ENCODE measurements around the gene GTPBP3. TPM values are rescaled to one million over a fixed set of nuclear protein-coding genes. Genes with fewer than 3 reads are reported as not detected.

The GTPBP3 gene
- total and polyA plus RNA-seq, 10 donors: 13.0 to 44.1 (median 24.6) TPM

- 0 to 1% (median 0%) methylated on average over 35 to 55 of the region's 55 CpGs for WGBS, 5 donors
- intact Hi-C loops (cut with DNase I; ENCODE audit: low total_unique reads): no loop called here
Measured at GRCh38 chr19:17305517-17306284, 31.7 kb upstream of the GTPBP3 start, which contains the start of gene MRPL34. Gene MRPL34, plus strand, starts transcription at chr19:17305872. Its CDS starts 21 bp downstream, at chr19:17305893.

GRCh38 chr19:17306285-17306714 lies 31.1 kb upstream of the GTPBP3 start:
- intact Hi-C loops (cut with DNase I; ENCODE audit: low total_unique reads): no loop called here
- peaks cover 0 to 5% (median under 1%) of the 10 kb centered on the region in 6 donors for H3K36me3 ChIP-seq
- H3K27ac ChIP-seq: peak overlapping the region; percentile 66 to 97 (median 92)
- no peaks in the 10 kb centered on the region for H3K27me3 ChIP-seq (replicated peaks in 1 of 7)
- no peak for DNase-seq
- TF ChIP-seq CTCF (IDR thresholded peaks at IDR 0.05 in 8 of 11, conservative IDR thresholded peaks at IDR 0.05 in 3 of 11) (no peak), POLR2A (IDR thresholded peaks at IDR 0.05) (no peak), POLR2AphosphoS5 (IDR thresholded peaks at IDR 0.05) (no peak)
- H3K4me1 ChIP-seq: peaks cover 42 to 90% (median 72%) of the 10 kb centered on the region in 6 donors
- WGBS, 5 donors: 9 to 32% (median 10%) methylated on average over 6 to 28 of the region's 28 CpGs
- peak overlapping the region; percentile 48 to 88 (median 74) for H3K4me3 ChIP-seq
- H3K9me3 ChIP-seq: no peaks in the 10 kb centered on the region

More at GRCh38 chr19:17305517-17306284, 31.7 kb upstream of the GTPBP3 start, which contains the start of gene MRPL34:
- H3K9me3 ChIP-seq: no peaks in the 10 kb centered on the region
- TF ChIP-seq CTCF (IDR thresholded peaks at IDR 0.05 in 8 of 11, conservative IDR thresholded peaks at IDR 0.05 in 3 of 11): peak; percentile 85 to 97 (median 91)
- peak in 1 of 3 donors; percentile 88 for TF ChIP-seq POLR2A (IDR thresholded peaks at IDR 0.05)
- peak; percentile 99 for TF ChIP-seq POLR2AphosphoS5 (IDR thresholded peaks at IDR 0.05)
- H3K27ac ChIP-seq: peak within 1 kb of the TSS; percentile 66 to 97 (median 92)
- peaks cover 0 to 8% (median 6%) of the 10 kb centered on the region in 6 donors for H3K36me3 ChIP-seq
- H3K4me1 ChIP-seq: peaks cover 39 to 87% (median 67%) of the 10 kb centered on the region in 6 donors
- H3K27me3 ChIP-seq (replicated peaks in 1 of 7): no peaks in the 10 kb centered on the region
- H3K4me3 ChIP-seq: peak within 1 kb of the TSS; percentile 48 to 88 (median 74)
- peak; percentile 100 for DNase-seq

GRCh38 chr19:17307876-17308377 lies 29.4 kb upstream of the GTPBP3 start:
- DNase-seq: no peak
- Histone ChIP-seq H3K36me3 (peaks cover 0 to 19% (median 0%) of the 10 kb centered on the region in 6 donors), H3K27ac (no peak overlapping the region), H3K27me3 (replicated peaks in 1 of 7) (no peaks in the 10 kb centered on the region), H3K4me3 (no peak overlapping the region), H3K9me3 (no peaks in the 10 kb centered on the region), H3K4me1 (peaks cover 36 to 94% (median 69%) of the 10 kb centered on the region in 6 donors)
- WGBS, 5 donors: 88 to 95% (median 93%) methylated on average over 8 of the region's 8 CpGs
- intact Hi-C loops (cut with DNase I; ENCODE audit: low total_unique reads): no loop called here
- TF ChIP-seq POLR2A (IDR thresholded peaks at IDR 0.05): no peak
- no peak for TF ChIP-seq POLR2AphosphoS5 (IDR thresholded peaks at IDR 0.05)
- no peak for TF ChIP-seq CTCF (IDR thresholded peaks at IDR 0.05 in 8 of 11, conservative IDR thresholded peaks at IDR 0.05 in 3 of 11)

Data from spleen (tissue), 11 donors.